HG02678 (cell line): ENCODE data around the gene RNF113B.
A peak's percentile ranks its signal among the peaks of the same experiment; 100 is the strongest.

Experiments used
- ATAC-seq: cut with Tn5 transposase; IDR thresholded peaks from one replicate; pipeline ENCODE4 v1.9.1; 2021; ENCODE audit warnings: mild to moderate bottlenecking, moderate library complexity; ENCODE audit not compliant: unreplicated experiment

The RNF113B gene

DNA sequence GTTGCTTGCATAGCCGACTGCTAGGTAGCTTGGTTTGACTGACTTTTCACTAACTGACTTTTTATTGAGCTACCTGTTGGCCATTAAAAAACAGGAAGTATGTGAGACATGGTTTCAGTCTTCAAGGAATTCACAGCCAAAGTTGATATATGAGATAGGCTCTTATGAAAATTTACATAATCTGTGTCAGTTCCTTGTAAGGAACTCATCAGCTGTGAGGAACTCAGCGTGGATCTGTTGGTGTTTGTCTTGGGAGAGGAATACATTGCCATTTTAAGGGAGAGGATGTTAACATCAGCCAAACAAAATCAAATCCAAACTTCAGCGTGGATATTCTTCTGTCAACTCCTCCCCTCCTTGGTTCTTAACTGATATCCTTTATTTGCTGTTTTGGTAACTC is 2.0 kb downstream of the RNF113B start:
- no peak for ATAC-seq

DNA sequence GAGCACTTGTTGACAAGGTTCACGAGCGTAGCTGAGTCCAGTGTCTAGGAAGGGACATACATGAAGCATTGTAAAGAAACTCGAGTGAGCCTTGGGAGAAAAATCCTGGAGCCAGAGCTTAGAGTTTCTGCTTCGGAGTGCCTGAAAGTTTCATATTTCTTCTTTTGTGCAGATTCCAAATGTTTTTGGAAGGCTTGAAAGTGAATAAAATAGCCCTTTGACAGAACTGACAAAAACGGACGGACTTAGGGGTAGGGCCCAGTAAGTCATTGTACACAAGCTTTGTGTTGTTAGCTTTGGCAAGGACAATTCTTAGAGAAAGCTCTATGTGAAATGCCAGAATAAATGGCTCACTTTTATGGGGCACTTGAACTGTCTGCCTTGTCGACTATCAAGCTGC is 2.8 kb downstream of the RNF113B start:
- no peak for ATAC-seq

DNA sequence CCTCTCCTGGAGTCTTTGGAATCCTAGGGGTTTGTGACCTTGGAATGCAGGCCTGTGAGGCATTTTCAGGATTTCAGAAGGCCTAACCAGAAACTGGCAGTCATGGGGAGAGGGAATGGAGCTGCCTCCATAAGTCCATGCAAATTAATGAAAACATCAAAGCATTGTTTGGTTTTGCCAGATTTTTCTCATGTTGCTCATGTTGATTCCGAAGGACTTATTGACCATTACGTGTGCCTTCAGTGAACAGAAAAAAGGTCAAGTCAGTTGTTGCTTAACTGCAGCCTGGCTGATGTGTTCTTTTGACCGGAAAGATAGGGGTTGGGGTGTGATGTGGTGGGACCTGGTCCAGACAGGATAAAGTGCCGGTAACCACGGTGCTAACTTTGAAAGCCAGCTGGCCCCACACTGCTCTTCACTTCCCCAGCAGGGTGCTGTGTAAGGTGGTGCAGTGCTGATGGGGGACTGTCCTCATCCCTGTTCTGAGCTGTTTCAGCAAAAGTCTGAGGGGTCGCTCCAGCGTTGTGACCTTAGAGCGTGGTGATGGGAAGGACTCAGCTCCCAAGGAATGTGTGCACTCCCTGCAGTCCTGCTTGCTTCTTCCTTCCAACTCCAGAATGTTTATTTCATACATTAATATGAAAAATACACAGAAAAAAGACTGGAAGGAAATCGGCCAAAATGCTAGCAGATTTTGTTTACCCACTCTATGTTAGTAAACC is 3.5 kb downstream of the RNF113B start:
- no peak for ATAC-seq

DNA sequence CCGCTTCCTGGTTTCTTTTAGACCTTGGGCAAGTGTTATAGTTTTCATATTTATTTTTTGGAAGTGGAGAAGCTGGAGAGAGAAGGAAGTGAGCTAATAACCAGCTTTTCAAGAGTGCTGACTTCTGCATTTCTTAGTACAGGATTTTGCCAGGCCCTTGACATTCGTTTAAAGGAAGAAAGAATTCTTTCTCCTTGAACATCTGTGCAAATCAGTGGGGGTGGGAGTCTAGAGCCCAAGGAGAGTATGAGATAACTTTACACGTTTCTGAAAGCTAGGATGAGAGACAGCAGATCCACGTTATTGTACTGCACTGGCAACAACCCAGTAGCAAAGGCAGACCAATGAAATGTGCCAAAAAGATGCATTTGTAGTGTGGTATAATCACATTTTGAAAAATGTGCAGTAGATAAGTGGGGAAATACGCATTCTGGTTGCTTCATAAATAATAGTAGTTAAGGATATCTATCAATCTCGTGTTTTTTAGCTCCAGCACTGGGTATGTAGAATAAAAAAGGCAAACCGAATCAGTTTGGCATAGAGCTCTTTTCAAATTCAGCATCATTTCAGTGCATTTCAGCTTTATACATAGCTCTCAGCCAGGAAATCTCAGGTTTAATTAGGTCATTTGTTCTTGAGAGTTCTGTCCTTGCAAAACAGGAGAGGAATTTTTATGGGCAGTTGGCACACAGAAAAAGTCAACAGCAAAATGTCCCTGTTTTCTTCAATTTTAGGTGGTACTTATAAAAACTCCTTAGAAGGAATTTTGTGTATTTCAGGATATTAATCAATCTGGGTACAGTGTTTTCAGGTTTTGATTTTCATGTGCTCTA is 4.3 kb downstream of the RNF113B start:
- no peak for ATAC-seq

DNA sequence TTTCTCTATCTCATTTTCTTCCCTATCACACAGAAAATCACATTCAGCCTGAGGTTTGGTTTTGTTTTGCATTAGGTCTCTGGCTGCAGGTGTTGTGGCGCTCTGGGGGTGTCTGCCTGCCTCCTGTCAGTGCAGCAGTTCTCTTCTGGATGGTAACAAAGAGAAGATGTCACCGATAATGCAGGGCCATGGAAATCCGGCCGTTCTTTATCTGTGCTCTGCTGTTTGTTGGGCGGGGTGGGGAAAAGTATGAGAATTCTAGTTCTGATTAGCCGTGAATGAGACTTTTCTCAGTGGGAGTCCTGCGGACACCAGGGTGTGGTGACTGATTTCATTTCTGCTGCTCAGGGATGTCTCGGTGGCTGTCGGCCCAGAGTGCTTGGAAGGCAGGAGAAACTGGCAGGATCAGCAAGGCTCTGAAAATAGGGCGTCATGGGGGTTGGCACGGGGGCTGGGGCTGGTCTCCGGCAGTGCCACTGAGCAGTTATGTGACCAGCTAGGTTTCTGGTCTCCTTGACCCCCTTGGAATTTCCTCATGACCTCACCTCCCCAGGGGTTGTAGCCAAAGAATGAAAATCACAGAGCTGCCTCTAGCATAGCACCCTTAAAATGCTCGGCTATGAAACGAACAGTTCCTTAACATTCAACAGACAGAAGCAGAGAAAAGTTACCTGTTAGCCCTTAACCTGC is 5.0 kb downstream of the RNF113B start:
- no peak for ATAC-seq

DNA sequence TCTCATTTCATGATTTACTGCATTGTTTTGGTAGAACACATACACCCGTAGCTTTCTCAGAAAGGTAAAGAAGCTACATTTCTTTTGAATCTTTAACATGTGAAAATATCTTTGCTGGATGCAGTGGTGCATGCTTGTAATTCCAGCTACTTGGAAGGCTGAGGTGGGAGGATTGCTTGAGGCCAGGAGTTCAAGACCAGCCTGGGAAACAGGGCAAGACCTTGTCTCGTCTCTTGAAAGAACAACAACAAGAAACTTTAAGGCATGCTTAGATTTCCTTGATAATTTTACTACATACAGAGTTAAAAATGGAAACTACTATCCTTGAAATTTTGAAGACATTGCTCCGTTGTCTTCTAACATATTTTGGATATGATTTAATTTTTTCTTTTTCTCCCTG is 7.7 kb downstream of the RNF113B start:
- ATAC-seq, result no peak

DNA sequence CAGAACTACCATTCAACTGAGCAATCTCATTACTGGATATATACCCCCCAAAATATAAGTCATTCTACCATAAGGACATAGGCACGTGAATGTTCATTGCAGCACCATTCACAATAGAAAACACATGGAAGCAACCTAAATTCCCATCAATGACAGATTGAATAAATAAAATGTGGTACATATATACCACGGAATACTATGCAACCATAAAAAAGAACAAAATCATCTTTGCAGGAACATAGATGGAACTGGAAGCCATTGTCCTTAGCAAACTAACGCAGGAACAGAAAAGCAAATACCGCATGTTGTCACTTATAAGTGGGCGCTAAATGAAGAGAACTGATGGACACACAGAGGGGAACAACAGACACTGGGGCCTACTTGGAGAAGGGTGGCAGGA is 14.1 kb downstream of the RNF113B start:
- no peak for ATAC-seq

DNA sequence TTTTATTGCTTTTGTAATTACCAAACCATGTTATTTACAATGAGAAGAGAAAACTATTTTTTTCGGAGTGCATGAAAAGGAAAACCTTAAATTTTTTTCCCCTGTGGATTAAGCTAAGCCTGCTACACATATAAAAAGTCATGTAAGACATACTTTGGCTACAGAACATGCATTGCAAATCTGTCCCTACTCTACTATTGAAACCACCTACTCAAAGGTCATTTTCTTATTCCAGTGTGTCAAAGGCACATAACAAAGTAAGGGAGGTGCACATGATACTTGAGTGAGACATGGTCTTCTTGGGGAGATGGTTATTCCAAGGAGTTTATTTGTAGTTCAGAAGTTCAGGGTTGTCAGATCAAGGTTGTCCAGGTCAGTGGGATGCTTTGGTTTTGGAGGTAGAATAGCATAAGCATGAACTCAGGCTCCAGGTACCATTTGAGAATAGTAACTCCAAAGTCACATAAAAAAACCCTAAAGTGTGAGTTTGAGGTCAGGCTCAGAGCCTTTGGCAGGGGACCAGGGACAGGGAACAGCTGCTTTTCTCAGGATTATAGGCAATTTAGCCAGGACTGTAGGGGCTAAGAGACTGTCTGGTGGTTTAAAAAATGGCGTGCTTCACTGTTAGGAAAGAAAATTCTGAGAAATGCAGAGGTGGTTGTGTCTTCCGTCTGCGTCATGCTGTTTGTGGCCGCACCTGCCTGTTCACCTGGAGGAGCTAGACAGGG is 18.7 kb downstream of the RNF113B start:
- ATAC-seq, result no peak

DNA sequence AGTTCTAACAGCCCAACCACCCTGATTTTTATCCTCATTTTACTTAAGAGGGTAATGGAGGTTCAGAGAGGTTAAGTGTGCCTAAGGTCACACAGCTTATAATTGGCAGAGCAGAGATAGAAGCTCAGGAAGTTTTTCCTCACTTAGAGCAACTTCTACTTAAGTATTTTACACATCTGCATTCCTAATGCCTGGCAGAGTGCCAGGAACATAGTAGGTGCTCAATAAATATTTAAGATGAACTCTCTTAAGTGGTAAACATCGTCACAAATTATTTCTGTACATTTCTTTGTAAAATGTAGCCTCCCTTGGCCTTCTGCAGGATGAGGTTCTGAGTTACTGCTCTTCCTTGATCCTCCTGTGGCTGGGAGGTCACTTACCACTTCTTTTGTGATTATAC is 19.5 kb downstream of the RNF113B start:
- no peak for ATAC-seq

DNA sequence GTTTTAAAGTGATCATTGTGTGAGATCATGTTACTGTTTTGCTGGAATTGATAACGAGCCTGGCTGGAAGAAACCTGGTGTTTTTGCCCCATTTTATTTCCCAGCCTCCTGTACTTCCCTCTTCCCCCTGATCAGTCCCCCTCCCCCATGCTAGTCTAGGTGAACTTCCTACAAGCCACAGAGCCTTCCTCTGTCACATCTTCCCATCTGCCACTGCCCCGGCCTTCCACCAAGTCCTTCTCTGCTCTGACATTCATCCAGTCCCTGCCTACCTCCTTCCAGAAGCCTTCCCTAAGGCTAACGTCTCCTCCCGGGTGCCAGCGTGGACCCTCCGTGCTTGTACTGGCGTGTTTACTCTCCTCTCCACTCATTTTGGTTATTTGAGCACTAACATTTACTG is 19.9 kb downstream of the RNF113B start:
- no peak for ATAC-seq

DNA sequence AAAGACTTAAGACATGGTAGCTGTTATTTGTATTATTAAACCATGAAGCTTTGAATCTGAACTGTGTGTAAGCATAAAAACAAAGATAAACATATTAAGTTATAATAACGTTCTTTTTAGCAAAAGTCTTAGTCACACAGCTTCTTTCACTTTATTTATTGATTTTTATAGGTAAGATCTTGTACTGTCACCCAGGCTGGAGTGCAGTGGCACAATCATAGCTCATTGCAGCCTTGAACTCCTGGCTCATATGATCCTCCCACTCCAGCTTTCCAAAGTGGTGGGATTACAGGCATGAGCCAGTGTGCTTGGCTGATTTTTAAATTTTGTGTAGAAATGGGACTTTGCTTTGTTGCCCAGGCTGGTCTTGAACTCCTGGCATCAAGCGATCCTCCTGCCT is 20.8 kb downstream of the RNF113B start:
- no peak for ATAC-seq

DNA sequence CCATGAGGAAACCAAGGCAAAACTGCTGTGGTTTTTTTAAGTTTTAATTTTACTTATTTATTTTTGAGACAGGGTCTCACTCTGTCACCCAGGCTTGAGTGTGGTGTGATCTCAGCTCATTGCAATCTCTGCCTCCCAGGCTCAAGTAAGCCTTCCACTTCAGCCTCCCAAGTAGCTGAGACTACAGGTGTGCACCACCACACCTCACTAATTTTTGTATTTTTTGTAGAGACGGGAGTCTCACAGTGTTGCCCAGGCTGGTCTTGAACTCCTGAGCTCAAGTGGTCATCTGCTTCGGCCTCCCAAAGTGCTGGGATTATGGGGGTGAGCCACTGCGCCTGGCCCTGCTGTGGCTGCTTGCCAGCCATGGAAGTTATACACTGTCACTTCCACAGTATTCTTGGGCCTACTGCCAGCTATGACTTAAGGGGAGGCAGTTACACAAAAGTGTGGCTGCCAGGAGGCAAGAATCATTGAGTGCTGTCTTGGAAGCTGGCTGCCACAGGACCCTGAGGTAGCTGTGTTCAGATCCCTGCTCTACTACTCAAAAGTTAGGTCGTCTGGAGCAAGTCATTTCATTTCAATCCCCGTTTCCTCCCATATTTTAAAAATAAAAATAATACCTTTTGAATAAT is 21.5 kb downstream of the RNF113B start:
- no peak for ATAC-seq

DNA sequence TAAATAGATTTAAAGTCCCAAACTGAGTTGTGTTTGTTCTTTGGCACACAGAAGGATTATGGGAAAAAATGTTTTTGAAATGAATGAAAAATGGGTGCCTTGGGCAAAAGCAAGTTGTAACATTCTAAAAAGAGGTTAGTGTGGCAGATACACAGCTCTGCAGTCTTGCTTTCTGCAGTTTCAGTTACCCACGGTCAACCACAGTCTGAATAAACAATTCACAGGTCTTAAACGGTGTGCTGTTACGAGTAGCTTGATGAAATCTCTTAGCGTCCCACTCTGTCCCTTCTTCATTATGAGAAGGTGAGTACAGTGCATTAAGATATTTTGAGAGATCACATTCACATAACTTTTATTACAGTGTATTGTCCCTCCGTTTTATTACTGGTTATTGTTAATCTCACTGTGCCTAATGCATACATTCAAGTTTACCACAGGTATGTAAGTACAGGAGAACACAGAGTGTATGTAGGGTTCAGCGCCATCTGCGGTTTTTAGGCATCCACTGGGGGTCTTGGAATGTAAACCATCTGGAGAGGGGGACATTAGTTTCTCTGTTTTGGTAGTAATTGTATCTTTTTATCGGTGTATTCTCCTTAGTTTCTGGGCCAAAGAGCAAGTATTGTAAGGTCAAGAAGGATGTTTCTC is 26.1 kb downstream of the RNF113B start:
- ATAC-seq, result no peak

DNA sequence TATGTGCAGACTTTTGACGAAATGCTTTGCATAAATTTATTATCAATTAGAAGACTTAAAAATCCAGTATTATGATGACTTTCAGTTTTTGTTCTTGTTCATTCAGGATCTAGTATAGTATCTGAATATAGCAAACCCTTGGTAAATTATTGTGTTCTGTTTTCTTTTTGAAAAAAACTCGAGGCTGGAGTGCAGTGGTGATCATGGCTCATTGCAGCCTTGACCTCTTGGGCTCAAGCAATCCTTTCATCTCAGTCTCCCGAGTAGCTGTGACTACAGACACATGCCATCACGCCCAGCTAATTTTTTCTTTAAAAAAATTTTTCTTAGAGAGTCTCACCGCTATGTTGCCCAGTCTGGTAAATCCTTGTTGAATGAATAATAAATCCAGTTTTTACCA is 29.5 kb downstream of the RNF113B start:
- ATAC-seq, result no peak

DNA sequence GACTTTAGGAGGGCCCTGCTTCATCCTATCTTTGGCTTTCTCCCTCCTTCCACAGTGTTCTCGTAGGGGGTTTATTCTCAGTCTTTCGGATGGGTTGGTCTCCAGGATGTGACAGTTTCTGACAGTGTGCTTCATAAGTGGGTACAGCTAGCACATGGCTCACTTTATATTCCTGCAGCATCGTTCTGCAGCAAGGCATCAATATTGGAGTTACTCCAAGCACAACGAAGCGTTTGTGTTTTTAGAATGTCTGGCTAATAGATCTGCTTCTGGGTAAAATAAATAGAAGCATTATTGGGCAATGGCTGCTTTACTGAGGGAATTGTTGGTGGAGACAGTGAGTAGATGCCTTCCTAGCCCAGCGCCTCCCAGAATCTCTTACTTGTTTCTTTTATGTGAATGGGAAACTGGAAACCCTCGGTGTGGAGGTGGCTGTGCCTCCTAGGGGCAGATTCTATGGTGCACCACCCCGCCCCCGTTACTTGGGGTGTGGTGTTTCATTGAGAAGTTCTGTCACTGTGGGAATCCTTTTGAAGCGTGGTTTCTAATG is 32.2 kb downstream of the RNF113B start:
- no peak for ATAC-seq

DNA sequence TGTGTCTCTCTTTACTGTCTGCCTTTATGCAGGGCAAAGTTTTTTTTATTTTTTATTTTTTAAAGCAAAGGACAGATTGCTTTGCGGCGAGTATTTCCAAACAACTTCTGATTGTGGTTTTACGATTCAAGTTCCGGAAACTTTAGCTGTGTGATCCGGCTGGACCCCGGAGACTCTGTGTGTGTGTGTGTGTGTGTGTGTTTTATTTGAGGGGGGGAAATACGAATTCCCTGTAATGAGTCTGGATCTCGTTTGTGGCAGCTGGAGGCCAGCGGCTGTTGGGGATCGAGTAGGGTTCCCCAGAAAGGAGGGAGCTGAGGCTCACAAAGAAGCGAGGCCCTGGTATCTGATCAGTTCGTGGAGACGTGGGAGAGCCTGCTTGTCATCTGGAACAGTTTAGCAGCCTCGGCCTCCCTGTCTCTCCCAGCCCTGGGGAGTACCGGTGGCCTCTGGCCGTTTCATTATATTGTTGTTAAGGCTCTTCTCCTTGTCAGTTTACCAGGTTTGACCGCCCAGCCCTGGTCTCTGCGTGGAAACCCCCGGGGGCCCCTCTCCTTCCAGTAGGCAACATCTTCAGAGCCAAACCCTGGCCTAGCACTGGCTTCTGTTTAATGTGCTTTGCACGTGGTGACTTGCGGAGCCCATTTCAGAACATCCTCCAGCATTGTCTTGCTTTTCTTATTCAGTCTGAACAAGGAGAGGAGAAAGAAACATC is 32.9 kb downstream of the RNF113B start:
- ATAC-seq, result no peak

DNA sequence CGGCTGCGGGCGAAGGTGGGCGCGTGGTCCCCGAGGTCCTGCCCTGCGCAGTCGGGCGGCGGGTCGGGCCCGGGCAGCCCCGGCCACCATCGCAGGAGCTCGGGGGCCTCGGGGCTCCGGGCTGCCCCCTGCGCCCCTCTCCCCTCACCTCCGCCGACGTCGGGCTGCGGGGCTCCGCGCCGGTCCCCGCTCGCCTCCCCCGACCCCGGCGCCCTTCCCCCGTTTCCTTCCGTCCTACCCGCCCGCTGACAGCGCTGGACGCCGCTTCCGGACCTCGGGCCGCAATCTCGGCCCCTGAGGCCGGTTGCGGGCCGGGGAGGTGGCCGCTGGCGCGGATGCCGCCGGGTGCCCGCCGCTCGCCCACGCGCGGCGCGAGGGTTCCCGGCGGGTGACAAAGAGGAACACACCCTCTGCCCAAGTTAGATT is 33.5 kb downstream of the RNF113B start:
- peak; percentile 10 for ATAC-seq

DNA sequence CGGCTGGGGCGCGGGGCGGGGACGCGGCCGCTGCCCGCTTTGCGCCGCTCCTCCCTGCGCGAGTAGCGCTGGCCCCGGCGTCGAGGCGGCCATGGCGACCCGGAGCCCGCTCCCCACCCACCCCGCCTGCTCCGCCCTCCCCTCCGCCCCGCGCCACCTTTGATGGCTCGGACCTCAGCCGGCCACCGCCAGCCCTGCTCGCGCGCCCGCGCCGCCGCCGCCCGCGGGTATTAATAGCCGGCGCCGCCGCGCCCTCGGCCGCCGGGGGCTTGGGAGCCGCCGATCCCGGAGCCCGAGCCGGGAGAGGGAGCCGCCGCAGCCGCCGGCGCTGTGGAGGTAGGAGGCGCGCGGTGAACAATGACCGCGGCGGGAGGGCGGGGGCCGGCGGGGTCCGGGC is 33.9 kb downstream of the RNF113B start:
- ATAC-seq, result peak; percentile 5
